GM12892 (cell line): ENCODE measurements around the gene TRIO.

Experiments used
- POLR2A ChIP-seq: IDR thresholded peaks from 2 replicates; pipeline ENCODE4 v1.6.1; 2011; ENCODE audit warnings: low read depth, low read length, control low read depth
- TAF1 ChIP-seq: IDR thresholded peaks from 2 replicates; pipeline ENCODE4 v1.6.1; 2011; ENCODE audit warnings: low read depth, mild to moderate bottlenecking, control low read depth, low read length, borderline replicate concordance

DNA sequence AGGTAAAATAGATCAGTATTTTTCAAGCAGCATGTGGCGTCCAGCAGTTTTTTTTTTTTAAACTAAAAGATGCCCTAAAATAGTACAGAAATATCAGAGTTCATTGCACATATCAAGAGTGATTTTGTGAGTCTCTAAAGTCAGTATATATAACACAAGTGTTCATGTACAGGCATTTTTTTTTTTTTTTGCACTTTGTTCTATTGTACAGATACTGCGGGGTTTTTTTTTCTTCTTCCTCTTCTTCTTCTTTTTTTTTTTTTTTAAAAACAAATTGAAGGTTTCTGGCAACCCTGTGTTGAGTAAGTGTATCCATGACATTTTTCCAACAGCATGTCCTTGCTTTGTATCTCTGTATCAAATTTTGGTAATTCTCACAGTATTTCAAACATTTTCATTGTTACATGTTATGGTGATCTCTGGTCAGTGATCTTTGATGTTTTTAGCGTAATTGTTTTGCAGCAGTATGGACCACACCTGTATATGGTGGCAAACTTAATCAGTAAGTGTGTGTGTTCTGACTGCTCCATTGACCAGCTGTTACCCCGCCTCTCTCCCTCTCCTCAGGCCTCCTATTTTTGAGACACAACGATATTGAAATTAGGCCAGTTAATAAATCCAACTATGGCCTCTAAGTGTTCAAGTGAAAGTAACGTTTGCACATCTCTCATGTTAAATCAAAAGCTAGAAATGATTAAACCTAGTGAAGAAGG is 76.8 kb downstream of the TRIO start:
- no peak for TF ChIP-seq TAF1
- TF ChIP-seq POLR2A: no peak
